Vagina (tissue), 2 donors: ENCODE measurements around the gene ZNF397. TPM values are rescaled to one million over a fixed set of nuclear protein-coding genes. Genes with fewer than 3 reads are reported as not detected.

Experiments used
- DNase-seq, 2 donors: peaks; one replicate each; pipeline ENCODE4 v3.0.0-alpha.2; 2017; ENCODE audit errors: extremely low spot score in 2 of 2
- H3K27ac ChIP-seq: fragments of 200-600 bp; sonication (generic); one replicate; pipeline ENCODE4 v1.5.1; 2019
- H3K27me3 ChIP-seq: fragments of 200-600 bp; sonication (generic); one replicate; pipeline ENCODE4 v1.5.1; 2019
- H3K36me3 ChIP-seq, 2 donors: fragments of 200-600 bp; sonication (generic); one replicate each; pipeline ENCODE4 v1.5.1; 2017 to 2019
- H3K4me1 ChIP-seq: fragments of 200-600 bp; sonication (generic); one replicate; pipeline ENCODE4 v1.5.1; 2019
- H3K4me3 ChIP-seq, 2 donors: fragments of 200-600 bp; sonication (generic); 1 replicate in 1 of 2; 2 replicates in 1 of 2; pipeline ENCODE4 v1.5.1; 2016 to 2019
- H3K9me3 ChIP-seq: fragments of 200-600 bp; sonication (generic); one replicate; pipeline ENCODE4 v1.5.1; 2019
- POLR2A ChIP-seq, 2 donors: fragments of 450-650 bp; IDR thresholded peaks; one replicate each; pipeline ENCODE4 v1.6.1; 2017; ENCODE audit warnings: antibody characterized with exemption in 2 of 2, mild to moderate bottlenecking in 2 of 2, moderate library complexity in 2 of 2
- POLR2AphosphoS5 ChIP-seq, 2 donors: sonication (generic); formaldehyde crosslinking; IDR thresholded peaks; one replicate each; pipeline ENCODE4 v1.9.0; 2017; ENCODE audit warnings: antibody characterized with exemption in 2 of 2, mild to moderate bottlenecking in 2 of 2, low read depth in 1 of 2; ENCODE audit not compliant: insufficient read depth in 1 of 2
- intact Hi-C: fragments of 100-400 bp; cut with DNase I; formaldehyde crosslinking; loops from one replicate; pipeline ENCODE4 v1.15.1; 2023
- total RNA-seq: library from RNA; depleted of rRNA; stranded (reverse); fragments of >200 nt; gene quantifications from one replicate; pipeline ENCODE4 v1.2.3, GENCODE V29; 2016
- TF ChIP-seq, protein P1 (sequence below), 3 experiments: fragments of 450-650 bp in 2 of 3; fragments of 200-600 bp in 1 of 3; sonication (generic) in 1 of 3; IDR thresholded peaks; one replicate each; pipeline ENCODE4 v1.5.1; 2017 to 2019; ENCODE audit warnings: antibody characterized with exemption in 3 of 3, mild to moderate bottlenecking in 2 of 3, moderate library complexity in 2 of 3

Gene ZNF397
- total RNA-seq, 1 donor from 2014 or later: 31.9 TPM

DNA sequence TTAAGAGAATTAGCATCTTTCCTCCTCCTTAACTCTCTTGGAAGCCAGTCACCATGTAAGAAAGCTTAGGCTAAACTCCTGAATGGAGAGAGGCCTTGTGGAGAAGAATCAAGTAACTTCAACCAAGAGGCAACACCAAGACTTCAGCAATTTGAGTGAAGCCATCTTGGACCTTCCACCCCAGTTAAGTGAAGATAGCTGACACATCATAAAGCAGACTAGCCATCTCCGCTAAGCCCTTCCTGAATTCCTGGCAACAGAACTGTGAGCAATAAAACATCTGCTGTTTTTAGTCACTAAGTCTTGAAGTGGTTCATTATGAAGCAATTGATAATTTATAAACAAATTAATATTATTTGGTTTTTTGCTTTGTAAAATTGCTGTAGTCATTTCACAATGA, 1.5 kb upstream of the ZNF397 start:
- DNase-seq: no peak
- TF ChIP-seq, protein P1, sequence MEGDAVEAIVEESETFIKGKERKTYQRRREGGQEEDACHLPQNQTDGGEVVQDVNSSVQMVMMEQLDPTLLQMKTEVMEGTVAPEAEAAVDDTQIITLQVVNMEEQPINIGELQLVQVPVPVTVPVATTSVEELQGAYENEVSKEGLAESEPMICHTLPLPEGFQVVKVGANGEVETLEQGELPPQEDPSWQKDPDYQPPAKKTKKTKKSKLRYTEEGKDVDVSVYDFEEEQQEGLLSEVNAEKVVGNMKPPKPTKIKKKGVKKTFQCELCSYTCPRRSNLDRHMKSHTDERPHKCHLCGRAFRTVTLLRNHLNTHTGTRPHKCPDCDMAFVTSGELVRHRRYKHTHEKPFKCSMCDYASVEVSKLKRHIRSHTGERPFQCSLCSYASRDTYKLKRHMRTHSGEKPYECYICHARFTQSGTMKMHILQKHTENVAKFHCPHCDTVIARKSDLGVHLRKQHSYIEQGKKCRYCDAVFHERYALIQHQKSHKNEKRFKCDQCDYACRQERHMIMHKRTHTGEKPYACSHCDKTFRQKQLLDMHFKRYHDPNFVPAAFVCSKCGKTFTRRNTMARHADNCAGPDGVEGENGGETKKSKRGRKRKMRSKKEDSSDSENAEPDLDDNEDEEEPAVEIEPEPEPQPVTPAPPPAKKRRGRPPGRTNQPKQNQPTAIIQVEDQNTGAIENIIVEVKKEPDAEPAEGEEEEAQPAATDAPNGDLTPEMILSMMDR (IDR thresholded peaks at IDR 0.05): no peak
- no peak for TF ChIP-seq POLR2A (IDR thresholded peaks at IDR 0.05)
- no peak for TF ChIP-seq POLR2AphosphoS5 (IDR thresholded peaks at IDR 0.05; ENCODE audit: insufficient read depth in 1 of 2, low read depth in 1 of 2)
- intact Hi-C loops: no loop called here
- peaks cover 17% of the 10 kb centered on the region for H3K4me1 ChIP-seq
- no peak overlapping the region for H3K27ac ChIP-seq
- no peak overlapping the region for H3K4me3 ChIP-seq
- H3K36me3 ChIP-seq: peaks cover 0 to 20% of the 10 kb centered on the region in 2 donors
- no peaks in the 10 kb centered on the region for H3K27me3 ChIP-seq
- no peaks in the 10 kb centered on the region for H3K9me3 ChIP-seq

DNA sequence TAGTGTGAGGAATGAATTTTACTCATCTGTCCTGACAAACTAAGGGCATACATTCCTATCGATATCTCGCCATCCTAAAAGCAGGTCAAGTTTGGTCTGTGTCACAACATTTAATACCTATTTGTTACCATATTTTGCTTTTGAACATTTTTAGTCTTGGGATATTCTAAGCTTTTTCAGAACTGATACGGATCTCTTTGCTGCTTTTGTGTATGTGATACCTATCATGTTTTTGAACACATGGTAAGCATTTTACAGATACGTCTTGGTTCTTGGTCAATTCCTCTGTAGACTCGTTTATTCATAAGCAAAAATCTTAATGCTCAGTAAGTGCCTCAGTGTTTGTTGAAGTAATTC, 592 bp downstream of the ZNF397 start:
- intact Hi-C loops: loop anchor here (5.0 kb wide), 1 partner anchor 101 kb away; the partner anchor contains the start of gene ZNF24
- H3K9me3 ChIP-seq: no peaks in the 10 kb centered on the region
- H3K27ac ChIP-seq: peak overlapping the region; percentile 98
- H3K4me3 ChIP-seq: peak overlapping the region; percentile 54 to 83
- peaks cover 0 to 40% of the 10 kb centered on the region in 2 donors for H3K36me3 ChIP-seq
- TF ChIP-seq POLR2A (IDR thresholded peaks at IDR 0.05) (no peak), POLR2AphosphoS5 (IDR thresholded peaks at IDR 0.05; ENCODE audit: insufficient read depth in 1 of 2, low read depth in 1 of 2) (no peak)
- TF ChIP-seq, protein P1 (IDR thresholded peaks at IDR 0.05): no peak
- DNase-seq: no peak
- peaks cover 17% of the 10 kb centered on the region for H3K4me1 ChIP-seq
- H3K27me3 ChIP-seq: no peaks in the 10 kb centered on the region

DNA sequence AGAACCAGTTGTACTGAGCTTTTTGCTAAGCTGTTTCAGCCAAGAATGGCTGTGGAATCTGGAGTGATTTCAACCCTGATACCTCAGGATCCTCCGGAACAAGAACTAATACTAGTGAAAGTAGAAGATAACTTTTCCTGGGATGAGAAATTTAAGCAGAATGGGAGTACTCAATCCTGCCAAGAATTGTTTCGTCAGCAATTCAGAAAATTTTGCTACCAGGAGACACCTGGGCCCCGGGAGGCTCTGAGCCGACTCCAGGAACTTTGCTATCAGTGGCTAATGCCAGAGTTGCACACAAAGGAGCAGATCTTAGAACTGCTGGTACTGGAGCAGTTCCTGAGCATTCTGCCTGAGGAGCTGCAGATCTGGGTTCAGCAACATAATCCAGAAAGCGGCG, 1.6 kb downstream of the ZNF397 start:
- Histone ChIP-seq H3K4me1 (peaks cover 17% of the 10 kb centered on the region), H3K36me3 (peaks cover 0 to 42% of the 10 kb centered on the region in 2 donors), H3K27ac (peak overlapping the region; percentile 32), H3K27me3 (no peaks in the 10 kb centered on the region), H3K9me3 (no peaks in the 10 kb centered on the region), H3K4me3 (no peak overlapping the region)
- TF ChIP-seq POLR2AphosphoS5 (IDR thresholded peaks at IDR 0.05; ENCODE audit: insufficient read depth in 1 of 2, low read depth in 1 of 2) (no peak), POLR2A (IDR thresholded peaks at IDR 0.05) (no peak)
- TF ChIP-seq, protein P1 (IDR thresholded peaks at IDR 0.05): no peak
- DNase-seq: no peak
- intact Hi-C loops: loop anchor here (5.0 kb wide), 1 partner anchor 100 kb away; the partner anchor contains the start of gene ZNF24

DNA sequence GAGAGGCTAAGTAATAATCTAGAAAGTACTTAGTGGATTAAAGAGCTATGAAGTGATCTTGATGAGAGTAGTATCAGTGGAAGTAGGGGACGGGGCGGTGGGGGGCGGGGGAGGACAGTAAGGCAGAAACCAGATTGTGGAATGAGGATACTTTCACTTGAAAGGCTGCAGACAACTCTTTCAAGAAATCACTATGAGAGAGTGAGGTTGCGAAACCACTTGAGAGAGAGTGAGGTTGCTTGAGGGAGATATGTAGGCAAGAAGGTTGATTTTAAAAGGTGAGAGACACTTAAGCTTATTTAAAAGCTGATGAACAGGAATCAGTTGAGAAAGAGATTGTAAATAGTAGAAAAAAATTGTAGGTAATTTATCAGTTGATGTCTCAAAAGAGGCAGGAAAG, 3.8 kb downstream of the ZNF397 start:
- intact Hi-C loops: loop anchor here (5.0 kb wide), 1 partner anchor 98 kb away; the partner anchor contains the start of gene ZNF24
- H3K36me3 ChIP-seq: peaks cover 0 to 46% of the 10 kb centered on the region in 2 donors
- no peak overlapping the region for H3K27ac ChIP-seq
- TF ChIP-seq POLR2AphosphoS5 (IDR thresholded peaks at IDR 0.05; ENCODE audit: insufficient read depth in 1 of 2, low read depth in 1 of 2) (no peak), POLR2A (IDR thresholded peaks at IDR 0.05) (no peak)
- TF ChIP-seq, protein P1 (IDR thresholded peaks at IDR 0.05): no peak
- H3K4me3 ChIP-seq: no peak overlapping the region
- peaks cover 17% of the 10 kb centered on the region for H3K4me1 ChIP-seq
- H3K9me3 ChIP-seq: no peaks in the 10 kb centered on the region
- DNase-seq: no peak
- H3K27me3 ChIP-seq: no peaks in the 10 kb centered on the region

DNA sequence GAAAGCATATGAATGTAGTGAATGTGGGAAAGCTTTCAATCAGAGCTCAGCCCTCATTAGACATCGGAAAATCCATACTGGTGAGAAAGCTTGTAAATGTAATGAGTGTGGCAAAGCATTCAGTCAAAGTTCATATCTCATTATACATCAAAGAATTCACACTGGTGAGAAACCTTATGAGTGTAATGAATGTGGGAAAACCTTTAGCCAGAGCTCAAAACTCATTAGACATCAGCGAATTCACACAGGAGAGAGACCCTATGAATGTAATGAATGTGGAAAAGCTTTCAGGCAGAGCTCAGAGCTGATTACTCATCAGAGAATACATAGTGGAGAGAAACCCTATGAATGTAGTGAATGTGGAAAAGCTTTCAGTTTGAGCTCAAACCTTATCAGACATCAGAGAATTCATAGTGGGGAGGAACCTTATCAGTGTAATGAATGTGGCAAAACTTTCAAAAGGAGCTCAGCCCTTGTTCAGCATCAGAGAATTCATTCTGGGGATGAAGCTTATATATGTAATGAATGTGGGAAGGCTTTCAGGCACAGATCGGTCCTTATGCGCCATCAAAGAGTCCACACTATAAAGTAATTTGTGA, 5.0 kb downstream of the ZNF397 start:
- H3K36me3 ChIP-seq: peaks cover 0 to 51% of the 10 kb centered on the region in 2 donors
- intact Hi-C loops: no loop called here

More for the DNA sequence above, 5.0 kb downstream of the ZNF397 start:
- Histone ChIP-seq H3K9me3 (no peaks in the 10 kb centered on the region), H3K27ac (no peak overlapping the region), H3K4me3 (no peak overlapping the region), H3K27me3 (no peaks in the 10 kb centered on the region), H3K4me1 (peaks cover 12% of the 10 kb centered on the region)
- DNase-seq: no peak
- TF ChIP-seq POLR2AphosphoS5 (IDR thresholded peaks at IDR 0.05; ENCODE audit: insufficient read depth in 1 of 2, low read depth in 1 of 2) (no peak), POLR2A (IDR thresholded peaks at IDR 0.05) (no peak)
- TF ChIP-seq, protein P1 (IDR thresholded peaks at IDR 0.05): no peak
